HG03139 (cell line): ENCODE results near the gene CTCF.

Experiments
- ATAC-seq: cut with Tn5 transposase; IDR thresholded peaks from one replicate; pipeline ENCODE4 v1.9.1; 2021; ENCODE audit not compliant: unreplicated experiment

CTCF gene

DNA sequence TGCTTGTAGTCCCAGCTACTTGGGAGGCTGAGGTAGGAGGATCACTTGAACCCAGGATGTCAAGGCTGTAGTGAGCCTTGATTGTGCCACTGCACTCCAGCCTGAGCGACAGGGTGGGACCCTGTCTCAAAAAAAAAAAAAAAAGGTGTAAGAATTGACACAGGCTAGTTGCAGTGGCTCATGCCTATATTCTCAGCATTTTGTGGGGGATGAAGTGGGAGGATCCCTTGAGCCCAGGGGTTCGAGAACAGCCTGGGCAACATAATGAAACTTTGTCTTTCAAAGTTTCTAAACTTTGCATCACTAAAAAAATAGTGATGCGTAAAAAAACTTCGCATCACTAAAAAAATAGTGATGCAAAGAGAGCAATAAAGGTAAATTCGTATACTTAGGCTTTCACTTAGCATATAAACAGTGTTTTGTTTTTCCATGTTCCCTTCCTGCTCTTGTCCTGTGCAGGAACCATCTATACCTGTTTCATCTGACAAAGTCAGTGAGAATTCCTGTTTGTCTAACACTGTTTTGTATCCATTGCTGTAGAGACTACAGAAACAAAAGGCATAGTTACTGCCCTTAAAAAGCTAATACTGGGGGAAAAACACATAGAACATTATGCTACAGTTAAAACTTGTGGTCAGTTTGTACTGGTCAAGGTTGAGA, 32.1 kb downstream of the CTCF start:
- no peak for ATAC-seq

DNA sequence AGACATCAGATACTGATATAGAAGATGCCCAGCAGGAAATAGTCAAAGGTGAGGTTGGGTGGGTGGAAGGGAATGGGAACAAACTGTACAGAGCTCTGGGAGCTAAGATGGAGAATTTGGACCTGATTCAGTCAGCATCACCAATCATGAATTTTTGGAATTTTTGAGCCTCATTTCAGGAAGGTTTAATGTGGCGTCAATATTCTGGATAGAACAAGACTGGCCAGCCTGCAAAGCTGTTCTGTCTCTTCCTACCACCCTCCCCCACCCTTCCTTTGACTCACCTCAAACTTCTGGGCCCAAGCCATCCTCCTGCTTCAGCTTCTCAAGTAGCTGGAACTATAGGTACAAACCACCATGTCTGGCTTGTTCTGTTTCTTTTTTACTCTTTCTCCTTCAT, 32.6 kb downstream of the CTCF start:
- ATAC-seq: no peak

DNA sequence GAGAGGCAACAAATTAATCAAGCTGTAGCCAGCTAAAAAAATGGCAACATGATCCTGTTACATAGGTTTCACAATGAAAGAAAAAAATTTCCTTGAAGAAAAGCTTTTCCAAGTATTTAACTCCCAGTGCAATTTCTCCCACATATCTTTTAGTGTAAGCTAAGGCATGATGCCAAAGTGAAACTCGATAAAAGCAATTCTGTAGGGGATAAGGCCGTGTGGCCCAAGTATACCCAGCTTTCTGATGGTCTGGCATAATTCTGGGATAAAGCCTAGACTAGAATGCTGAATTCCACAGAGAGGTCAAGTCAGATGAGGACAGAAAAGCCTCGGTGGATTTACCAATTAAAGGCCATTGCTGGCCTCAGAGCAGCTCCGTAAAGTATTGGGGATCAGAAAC, 36.2 kb downstream of the CTCF start:
- ATAC-seq: no peak

DNA sequence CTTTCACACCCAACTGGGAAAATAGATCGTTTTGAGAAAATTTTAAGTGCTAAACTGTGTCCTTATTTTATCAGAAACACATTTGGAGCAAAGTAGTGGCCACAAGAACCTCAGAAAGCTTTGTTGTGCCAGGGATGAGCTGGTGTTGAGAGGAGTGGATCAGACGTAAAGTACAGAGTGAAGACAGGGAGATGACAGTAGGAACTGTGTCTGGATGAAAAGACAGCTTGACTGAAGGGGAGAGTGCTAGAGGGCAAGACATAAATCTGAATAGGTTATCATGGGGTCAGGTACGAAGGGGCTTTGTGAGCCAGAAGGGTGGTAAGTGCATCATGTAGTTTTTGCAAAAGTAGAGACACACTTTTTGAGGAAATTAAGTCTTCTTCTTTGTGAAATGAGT, 43.3 kb downstream of the CTCF start:
- ATAC-seq: no peak

DNA sequence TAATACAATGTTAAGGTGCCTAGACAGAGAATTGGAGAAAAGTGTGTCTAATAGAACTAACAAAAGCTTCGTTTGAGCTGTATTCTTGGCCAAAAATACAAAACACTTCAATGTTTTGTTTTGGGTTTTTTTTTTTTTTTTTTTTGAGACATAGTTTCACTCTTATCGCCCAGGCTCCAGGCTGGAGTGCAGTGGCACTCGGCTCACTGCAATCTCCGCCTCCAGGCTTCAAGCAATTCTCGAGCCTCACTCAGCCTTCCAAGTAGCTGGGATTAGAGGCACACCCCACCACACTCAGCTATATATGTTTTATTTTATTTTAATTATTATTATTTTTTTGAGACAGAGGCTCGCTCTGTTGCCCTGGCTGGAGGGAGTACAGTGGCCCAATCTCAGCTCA, 44.3 kb downstream of the CTCF start:
- ATAC-seq: no peak

DNA sequence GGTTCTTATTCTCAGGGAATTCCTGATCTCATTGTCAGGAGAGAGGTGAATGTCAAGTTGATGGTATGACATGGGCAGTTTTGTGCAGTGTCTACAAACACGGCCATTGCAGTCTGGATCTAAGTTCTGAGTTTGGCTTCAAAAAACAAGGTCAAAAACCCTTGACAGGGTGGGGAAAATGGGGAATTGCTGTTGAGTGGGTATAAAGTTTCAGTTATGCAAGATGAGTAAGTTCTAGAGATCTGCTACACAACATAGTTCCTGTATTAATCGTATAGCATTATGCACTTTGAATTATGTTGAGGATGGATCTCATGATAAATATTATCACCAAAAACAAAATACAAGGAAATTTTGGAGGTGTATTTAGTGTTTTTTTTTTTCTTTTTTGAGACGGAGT, 46.0 kb downstream of the CTCF start:
- ATAC-seq: no peak

DNA sequence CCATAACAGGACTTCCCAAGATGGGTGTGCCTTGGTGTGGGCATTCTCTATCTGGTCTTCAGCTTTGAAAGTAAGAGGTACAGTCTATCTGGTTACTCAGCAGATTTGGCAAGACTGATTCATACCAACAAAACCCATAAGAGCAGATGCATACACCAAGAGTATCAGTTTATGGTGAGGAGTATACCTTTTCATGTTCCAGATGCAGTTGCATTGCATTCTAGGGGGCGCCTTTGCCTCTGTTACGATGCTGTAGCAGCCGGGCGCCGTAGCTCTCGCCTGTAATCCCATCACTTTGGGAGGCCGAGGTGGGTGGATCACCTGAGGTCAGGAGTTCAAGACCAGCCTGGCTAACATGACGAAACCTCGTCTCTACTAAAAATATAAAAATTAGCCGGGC, 51.5 kb downstream of the CTCF start:
- no peak for ATAC-seq

DNA sequence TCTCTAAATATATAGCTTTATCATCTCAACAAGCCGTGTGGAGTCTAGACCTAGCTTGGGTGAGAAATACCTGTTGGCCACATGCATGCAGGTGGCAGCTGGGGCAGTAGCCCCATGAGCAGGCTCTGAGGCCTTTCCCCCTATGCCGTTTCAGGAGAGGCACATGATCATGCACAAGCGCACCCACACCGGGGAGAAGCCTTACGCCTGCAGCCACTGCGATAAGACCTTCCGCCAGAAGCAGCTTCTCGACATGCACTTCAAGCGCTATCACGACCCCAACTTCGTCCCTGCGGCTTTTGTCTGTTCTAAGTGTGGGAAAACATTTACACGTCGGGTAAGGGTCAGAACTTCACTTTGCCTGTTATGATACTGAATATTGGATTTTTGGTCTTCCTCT, 65.9 kb downstream of the CTCF start:
- no peak for ATAC-seq

DNA sequence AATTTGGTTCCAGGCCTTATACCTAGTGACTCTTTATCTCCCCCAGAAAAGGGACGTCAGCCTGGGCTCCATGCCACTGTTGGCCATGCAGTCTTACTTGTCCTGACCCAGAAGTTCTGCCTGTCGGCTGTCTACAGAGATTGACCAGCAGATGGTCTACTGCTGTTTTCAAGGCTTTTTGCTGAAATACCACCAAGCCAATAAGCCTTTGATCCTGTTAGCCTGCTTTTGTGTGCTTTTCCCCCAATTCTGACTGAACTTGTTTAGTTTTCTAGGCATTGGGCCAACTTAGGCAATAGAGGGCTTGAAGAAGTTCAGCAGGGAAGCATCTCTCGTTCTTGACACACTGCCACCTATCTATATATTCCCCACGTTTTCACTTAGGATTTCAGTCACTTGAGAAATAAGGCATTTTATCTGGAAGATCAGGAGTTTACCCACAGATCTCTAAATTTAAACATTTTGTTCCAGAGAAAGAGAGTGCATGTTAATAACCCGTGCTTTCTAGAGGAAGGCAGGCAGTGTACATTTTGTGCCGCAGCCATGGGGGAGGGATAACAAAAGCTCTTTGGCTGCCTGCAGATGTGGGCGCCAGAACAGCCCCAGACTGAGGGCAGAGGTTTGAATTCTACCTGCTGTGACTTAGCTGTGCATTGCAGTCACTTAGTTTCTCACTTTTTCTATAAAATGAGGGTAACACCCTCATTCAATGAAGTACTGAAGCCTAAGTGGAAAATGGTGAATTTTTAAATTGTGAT, 70.3 kb downstream of the CTCF start:
- ATAC-seq: no peak

DNA sequence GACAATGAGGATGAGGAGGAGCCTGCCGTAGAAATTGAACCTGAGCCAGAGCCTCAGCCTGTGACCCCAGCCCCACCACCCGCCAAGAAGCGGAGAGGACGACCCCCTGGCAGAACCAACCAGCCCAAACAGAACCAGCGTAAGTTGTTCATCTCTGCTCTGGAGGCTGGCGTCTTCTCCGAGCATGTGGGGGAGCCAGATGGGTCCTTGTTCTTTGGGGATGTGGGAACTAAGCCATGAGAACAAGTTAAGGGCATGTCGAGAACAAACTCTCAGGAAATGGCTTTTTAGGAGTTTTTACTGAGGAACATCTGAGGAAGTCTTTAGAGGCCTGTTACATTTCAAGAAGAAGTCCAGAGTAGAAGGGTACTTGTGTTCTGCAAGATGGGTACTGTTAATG, 74.4 kb downstream of the CTCF start:
- no peak for ATAC-seq

DNA sequence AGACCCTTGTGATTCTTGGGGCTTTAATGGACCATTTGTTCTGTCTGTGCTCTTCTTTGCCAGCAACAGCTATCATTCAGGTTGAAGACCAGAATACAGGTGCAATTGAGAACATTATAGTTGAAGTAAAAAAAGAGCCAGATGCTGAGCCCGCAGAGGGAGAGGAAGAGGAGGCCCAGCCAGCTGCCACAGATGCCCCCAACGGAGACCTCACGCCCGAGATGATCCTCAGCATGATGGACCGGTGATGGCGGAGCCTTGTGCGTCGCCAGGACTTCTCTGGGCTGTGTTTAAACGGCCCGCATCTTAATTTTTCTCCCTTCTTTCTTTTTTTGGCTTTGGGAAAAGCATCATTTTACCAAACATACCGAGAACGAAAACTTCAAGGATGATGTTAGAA, 75.3 kb downstream of the CTCF start:
- ATAC-seq: no peak

DNA sequence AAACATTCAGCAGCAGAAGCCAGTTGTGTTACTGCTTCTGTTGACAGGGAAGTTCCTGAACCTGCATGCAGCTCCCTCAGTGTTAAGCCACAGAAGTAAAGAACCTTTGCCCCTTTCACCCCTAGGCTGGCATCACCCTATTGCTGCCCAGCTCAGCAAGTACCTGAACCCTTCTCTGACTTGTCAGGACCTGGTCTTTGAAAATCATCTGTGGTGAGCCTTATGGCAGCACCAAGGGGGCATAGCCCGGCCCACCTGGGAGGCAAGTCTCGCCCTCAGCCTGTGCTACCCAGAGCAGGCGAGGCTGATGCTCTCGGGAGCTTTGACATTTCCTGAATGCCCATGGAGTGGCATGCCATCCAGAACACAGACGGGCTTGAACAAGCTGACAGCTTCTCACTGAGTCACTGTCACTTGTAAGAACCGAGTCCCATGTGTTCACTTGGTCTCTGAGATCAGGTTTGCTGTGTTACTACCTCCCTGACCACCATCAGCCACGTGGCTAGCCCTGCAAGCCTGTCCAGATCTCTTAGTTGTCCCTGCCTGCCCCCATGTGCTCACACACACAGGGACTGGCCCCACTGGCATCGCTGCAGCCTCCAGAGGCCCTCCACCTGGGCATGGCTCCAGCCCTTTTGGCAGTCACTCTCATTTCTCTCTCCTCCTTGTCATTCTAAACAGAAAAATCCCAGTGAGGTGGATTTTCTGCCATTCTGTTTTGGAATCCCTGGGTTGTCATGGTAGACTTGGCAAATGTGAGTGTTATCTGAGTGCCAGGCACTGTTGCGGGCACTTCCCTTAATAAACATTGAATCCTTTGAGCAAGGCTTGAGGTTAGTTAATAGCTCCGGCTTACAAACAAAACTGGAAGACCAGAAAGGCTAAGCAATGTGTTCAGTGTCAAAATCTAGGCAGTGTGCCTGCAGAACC, 79.7 kb downstream of the CTCF start:
- no peak for ATAC-seq

DNA sequence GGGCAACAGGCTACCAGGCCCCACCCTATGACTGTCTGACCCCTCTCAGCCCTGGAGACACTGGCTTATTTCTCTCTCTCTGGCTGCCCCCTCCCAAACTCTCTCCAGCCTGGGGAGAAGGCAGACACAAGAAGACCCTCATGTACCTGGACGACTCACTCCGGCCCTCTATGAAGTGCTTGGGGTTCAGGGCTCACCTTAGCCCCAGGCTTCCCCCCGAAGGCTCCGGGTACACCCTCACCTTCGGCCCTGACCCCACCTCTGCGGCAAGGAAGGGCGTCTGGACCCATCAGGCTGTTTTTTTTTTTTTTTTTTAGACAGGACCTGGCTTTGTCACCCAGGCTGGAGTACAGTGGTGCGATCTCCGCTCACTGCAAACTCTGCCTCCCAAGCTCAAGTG, 81.7 kb downstream of the CTCF start:
- ATAC-seq: no peak

DNA sequence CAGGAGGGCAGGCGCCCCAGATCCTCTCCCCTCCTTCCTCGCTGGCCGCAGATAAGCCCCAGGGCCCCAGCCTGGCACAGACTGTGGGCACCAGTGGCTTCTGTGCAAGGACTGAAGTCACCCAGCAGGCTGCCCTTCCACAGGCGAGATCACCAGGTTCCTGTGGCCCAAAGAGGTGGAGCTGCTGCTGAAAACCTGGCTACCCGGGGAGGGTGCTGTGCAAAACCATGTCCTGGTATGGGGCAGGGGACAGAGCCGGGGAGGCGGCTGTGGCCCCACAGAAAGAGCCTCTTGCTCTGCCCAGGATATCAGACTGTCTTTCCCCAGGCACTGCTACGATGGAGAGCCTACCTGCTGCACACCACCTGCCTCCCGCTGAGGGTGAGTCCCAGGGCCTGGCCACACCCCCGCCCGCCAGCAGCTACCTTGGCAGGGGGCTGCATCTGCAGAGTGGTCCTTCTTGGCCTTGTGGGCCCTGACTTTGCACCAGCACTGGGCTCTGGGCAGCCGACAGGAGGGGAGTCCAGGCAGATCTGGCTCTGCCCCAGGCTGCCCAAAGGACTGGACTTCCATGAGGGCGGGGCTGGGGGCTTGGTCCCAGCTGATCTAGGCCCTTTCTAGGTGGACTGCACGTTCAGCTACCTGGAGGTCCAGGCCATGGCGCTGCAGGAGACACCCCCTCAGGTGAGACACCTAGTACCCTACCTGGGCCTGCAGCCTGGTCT, 83.2 kb downstream of the CTCF start:
- no peak for ATAC-seq

DNA sequence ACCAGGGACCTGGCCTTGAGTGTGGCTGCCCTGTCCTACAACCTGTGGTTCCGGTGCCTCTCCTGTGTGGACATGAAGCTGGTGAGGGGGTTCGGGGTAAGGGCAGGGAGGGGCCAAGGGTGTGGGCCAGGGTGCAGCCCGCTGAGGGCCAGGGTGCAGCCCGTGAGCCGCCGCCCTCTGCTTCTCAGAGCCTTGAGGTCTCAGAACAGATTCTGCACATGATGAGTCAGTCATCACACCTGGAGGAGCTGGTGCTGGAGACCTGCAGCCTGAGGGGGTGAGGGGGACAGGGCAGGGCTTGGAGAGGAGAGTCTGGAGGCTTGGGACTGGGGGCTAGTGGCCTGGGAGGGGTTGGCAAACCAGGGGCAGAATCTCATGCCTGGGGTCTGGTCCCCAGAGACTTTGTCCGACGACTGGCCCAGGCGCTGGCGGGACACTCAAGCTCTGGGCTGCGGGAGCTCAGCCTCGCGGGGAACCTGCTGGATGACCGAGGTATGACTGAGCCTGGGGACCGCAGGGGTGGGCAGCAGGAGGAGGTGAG, 84.9 kb downstream of the CTCF start:
- no peak for ATAC-seq

DNA sequence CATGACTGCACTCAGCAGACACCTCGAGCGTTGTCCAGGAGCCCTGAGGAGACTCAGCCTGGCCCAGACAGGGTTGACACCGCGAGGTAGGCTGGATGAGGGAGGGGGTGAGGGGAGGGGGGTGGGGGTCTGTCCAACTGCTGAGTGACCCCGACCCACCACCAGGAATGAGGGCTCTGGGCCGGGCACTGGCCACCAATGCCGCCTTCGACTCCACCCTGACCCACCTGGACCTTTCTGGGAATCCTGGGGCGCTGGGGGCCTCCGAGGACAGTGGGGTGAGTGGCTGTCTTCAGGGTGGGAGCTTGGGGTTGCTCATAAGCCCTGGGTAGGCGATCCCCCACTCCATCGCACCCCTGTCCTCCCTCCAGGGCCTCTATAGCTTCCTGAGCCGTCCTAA, 85.4 kb downstream of the CTCF start:
- no peak for ATAC-seq

DNA sequence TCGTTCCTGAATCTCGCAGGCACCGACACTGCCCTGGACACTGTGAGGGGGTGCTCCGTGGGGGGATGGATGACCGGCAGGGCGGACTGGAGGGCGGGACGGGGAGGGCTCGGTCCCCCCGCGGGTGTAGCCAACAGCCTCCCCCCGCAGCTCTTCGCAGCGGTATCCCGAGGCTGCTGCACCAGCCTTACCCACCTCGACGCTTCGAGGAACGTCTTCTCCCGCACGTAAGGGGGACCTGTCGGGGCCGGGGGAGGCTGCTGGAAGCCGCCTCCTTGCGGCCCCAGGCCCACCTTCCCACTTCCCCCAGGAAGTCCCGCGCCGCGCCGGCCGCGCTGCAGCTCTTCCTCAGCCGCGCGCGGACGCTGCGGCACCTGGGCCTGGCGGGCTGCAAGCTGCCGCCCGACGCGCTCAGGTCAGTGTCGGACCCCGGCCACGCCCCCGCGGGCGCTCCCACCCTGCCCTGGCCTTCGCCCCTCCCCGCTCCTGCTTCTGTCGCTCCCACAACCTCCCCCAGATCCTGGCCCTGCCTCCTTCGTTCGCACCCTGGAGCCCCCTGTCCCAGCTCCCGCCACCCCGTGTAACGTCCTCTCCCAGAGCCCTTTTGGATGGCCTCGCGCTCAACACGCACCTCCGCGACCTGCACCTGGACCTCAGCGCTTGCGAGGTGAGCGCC, 85.9 kb downstream of the CTCF start:
- no peak for ATAC-seq

DNA sequence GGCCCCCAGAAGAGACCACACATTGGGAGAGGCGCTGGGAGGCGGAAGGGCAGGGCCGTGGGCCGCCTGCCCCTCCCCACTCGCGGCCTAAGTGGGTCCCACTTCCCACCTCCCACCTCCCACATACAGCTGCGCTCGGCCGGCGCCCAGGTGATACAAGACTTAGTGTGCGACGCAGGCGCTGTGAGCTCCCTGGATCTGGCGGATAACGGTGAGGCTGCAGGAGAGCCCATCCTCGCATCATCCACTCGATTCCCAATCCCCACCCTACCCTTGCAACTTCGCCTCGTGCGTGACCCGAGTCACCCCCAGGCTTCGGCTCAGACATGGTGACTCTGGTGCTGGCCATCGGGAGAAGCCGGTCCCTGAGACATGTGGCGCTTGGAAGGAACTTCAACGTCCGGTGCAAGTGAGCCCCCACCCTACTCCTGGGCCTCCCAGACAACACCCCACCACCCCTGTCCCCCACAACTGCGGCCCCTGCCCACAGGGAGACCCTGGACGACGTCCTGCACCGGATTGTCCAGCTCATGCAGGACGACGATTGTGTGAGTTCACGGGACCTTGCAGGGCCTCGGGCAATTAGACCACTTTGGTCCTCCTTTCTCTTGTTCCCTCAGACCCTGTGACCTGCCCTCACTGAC, 86.6 kb downstream of the CTCF start:
- ATAC-seq: no peak

DNA sequence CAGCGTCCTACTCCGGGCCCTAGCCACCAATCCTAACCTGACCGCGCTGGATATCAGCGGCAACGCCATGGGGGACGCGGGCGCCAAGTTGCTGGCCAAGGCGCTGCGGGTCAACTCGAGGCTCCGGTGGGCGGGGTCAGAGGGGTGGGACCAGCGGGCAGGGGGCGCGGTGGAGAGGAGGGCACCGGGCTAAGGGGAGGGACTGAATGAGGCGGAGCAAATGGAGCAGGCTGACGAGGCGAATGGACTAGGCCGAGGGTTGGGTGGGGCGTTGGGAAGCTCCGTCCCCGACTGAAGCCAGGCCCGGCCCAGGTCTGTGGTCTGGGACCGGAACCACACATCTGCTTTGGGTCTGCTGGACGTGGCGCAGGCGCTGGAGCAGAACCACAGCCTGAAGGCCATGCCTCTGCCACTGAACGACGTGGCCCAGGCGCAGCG, 87.2 kb downstream of the CTCF start:
- ATAC-seq: no peak

DNA sequence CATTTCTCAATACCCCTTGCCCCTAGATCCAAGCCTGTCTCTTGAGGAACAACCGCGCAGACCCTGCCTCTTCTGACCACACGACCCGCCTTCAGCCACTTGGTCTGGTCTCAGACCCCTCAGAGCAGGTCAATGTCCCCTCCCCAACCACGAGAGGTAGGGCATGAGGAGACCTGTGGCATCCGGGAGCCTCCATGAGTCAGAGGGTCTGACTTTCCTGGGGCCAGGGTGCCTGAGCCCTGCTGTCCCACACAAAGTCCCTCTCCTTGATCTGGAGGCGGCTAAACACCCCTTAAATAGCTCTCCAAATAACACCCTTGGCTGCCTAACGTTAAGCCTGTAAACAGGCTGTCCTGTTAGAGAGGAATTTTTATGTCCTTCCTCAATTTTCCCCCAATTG, 87.7 kb downstream of the CTCF start:
- ATAC-seq: no peak
